ENCODE measurements around the gene ZNRF3.

The ZNRF3 gene

GRCh38 chr22:28909375-28909774 lies 26.0 kb downstream of the ZNRF3 start:
- H3K27ac ChIP-seq: no peak overlapping the region
- TF ChIP-seq ZFX (IDR thresholded peaks at IDR 0.05; ENCODE audit: borderline replicate concordance): no peak
- no peak for TF ChIP-seq CTCF (IDR thresholded peaks at IDR 0.05)

GRCh38 chr22:28910569-28911303 lies 27.4 kb downstream of the ZNRF3 start:
- no peak overlapping the region for H3K27ac ChIP-seq
- no peak for TF ChIP-seq ZFX (IDR thresholded peaks at IDR 0.05; ENCODE audit: borderline replicate concordance)
- no peak for TF ChIP-seq CTCF (IDR thresholded peaks at IDR 0.05)

- H3K27ac ChIP-seq: peak overlapping the region; percentile 44
- TF ChIP-seq ZFX (IDR thresholded peaks at IDR 0.05; ENCODE audit: borderline replicate concordance): no peak
- TF ChIP-seq CTCF (IDR thresholded peaks at IDR 0.05): no peak
Observed at GRCh38 chr22:28911304-28911690, 27.9 kb downstream of the ZNRF3 start.

GRCh38 chr22:28911777-28912669 lies 28.7 kb downstream of the ZNRF3 start:
- H3K27ac ChIP-seq: peak overlapping the region; percentile 44
- TF ChIP-seq ZFX (IDR thresholded peaks at IDR 0.05; ENCODE audit: borderline replicate concordance) (no peak), CTCF (IDR thresholded peaks at IDR 0.05) (no peak)

GRCh38 chr22:28914201-28914600 lies 30.8 kb downstream of the ZNRF3 start:
- TF ChIP-seq ZFX (IDR thresholded peaks at IDR 0.05; ENCODE audit: borderline replicate concordance) (no peak), CTCF (IDR thresholded peaks at IDR 0.05) (no peak)
- H3K27ac ChIP-seq: no peak overlapping the region

GRCh38 chr22:28915969-28916368 lies 32.6 kb downstream of the ZNRF3 start:
- TF ChIP-seq ZFX (IDR thresholded peaks at IDR 0.05; ENCODE audit: borderline replicate concordance): no peak
- no peak for TF ChIP-seq CTCF (IDR thresholded peaks at IDR 0.05)
- no peak overlapping the region for H3K27ac ChIP-seq
